ENCODE data around the gene CPXM1. TPM values are rescaled to one million over a fixed set of nuclear protein-coding genes. Genes with fewer than 3 reads are reported as not detected.
"Not testable (repeated sequence)": the region's sequence is repeated elsewhere in the genome, so short reads cannot be mapped to it uniquely, and the experiment has no call there.

The CPXM1 gene
- polyA plus RNA-seq, 3 donors: 200 to 281 (median 252) TPM

GRCh38 chr20:2775139-2775538, 25.3 kb downstream of the CPXM1 start:
- DNase-seq: no peak

- no peak for DNase-seq
Measured at GRCh38 chr20:2773812-2774211, 26.6 kb downstream of the CPXM1 start.

GRCh38 chr20:2771631-2772080, 28.8 kb downstream of the CPXM1 start:
- DNase-seq: no peak

- DNase-seq: not testable (repeated sequence)
Measured at GRCh38 chr20:2770091-2770490, 30.3 kb downstream of the CPXM1 start.

- no peak for DNase-seq
Measured at GRCh38 chr20:2768632-2769015, 31.8 kb downstream of the CPXM1 start.

- DNase-seq: no peak
Measured at GRCh38 chr20:2767768-2768631, 32.4 kb downstream of the CPXM1 start.

- DNase-seq: no peak
Measured at GRCh38 chr20:2763186-2763585, 37.2 kb downstream of the CPXM1 start.

GRCh38 chr20:2762578-2763131, 37.8 kb downstream of the CPXM1 start:
- no peak for DNase-seq

GRCh38 chr20:2761885-2762284, 38.5 kb downstream of the CPXM1 start:
- DNase-seq: no peak

- DNase-seq: no peak
Measured at GRCh38 chr20:2760952-2761305, 39.5 kb downstream of the CPXM1 start.

GRCh38 chr20:2760297-2760951, 40.0 kb downstream of the CPXM1 start:
- no peak for DNase-seq

GRCh38 chr20:2759603-2760296, 40.7 kb downstream of the CPXM1 start:
- no peak for DNase-seq

- DNase-seq: no peak
Measured at GRCh38 chr20:2759143-2759542, 41.3 kb downstream of the CPXM1 start.

- no peak for DNase-seq
Measured at GRCh38 chr20:2757969-2758368, 42.5 kb downstream of the CPXM1 start.

GRCh38 chr20:2757001-2757400, 43.4 kb downstream of the CPXM1 start:
- no peak for DNase-seq

- DNase-seq: peak; percentile 52
Measured at GRCh38 chr20:2756056-2756611, 44.3 kb downstream of the CPXM1 start.

- DNase-seq: no peak
Measured at GRCh38 chr20:2755451-2756055, 44.9 kb downstream of the CPXM1 start.

GRCh38 chr20:2754424-2754823, 46.0 kb downstream of the CPXM1 start:
- no peak for DNase-seq

- DNase-seq: no peak
Measured at GRCh38 chr20:2753461-2754040, 46.9 kb downstream of the CPXM1 start.

- DNase-seq: peak; percentile 42
Measured at GRCh38 chr20:2752567-2753460, 47.6 kb downstream of the CPXM1 start.
